OCI-LY1 (cell line): ENCODE results near the gene OLFM3.

Source experiments
- EZH2 ChIP-seq: fragments of 200-600 bp; sonication (generic), shearing (Covaris generic); IDR thresholded peaks from 2 replicates; pipeline ENCODE4 v1.8.0; 2017; ENCODE audit warnings: borderline replicate concordance, mixed run types, mild to moderate bottlenecking, antibody characterized with exemption, low read length, moderate library complexity, mixed read lengths
- TF ChIP-seq, protein P1 (sequence below): fragments of 200-600 bp; sonication (generic), shearing (Covaris generic); IDR thresholded peaks from 2 replicates; pipeline ENCODE4 v1.5.1; 2017; ENCODE audit warnings: mild to moderate bottlenecking, antibody characterized with exemption, low read length, moderate library complexity, mixed read lengths

DNA sequence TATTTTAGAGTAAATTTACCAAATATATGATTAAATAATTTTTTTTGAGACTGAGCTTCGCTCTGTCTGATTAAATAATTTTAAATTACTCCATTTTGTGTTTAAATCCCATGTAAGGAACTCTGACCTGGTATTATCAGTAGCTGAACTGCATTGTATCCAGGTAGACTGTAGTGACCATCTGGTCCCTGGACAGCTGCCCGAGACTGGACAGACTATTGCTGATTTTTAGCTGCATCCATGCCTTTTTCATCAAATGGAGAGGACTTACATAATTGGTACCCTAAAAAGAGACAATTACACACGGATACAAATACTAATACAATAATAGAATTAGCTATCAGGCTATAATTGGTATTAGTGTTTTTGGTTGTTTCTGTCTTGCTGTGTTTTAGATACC lies 20.6 kb downstream of the OLFM3 start:
- TF ChIP-seq, protein P1, sequence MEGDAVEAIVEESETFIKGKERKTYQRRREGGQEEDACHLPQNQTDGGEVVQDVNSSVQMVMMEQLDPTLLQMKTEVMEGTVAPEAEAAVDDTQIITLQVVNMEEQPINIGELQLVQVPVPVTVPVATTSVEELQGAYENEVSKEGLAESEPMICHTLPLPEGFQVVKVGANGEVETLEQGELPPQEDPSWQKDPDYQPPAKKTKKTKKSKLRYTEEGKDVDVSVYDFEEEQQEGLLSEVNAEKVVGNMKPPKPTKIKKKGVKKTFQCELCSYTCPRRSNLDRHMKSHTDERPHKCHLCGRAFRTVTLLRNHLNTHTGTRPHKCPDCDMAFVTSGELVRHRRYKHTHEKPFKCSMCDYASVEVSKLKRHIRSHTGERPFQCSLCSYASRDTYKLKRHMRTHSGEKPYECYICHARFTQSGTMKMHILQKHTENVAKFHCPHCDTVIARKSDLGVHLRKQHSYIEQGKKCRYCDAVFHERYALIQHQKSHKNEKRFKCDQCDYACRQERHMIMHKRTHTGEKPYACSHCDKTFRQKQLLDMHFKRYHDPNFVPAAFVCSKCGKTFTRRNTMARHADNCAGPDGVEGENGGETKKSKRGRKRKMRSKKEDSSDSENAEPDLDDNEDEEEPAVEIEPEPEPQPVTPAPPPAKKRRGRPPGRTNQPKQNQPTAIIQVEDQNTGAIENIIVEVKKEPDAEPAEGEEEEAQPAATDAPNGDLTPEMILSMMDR = no peak
- TF ChIP-seq EZH2 = no peak
